ENCODE results near the gene BEAN1.

BEAN1 gene

DNA sequence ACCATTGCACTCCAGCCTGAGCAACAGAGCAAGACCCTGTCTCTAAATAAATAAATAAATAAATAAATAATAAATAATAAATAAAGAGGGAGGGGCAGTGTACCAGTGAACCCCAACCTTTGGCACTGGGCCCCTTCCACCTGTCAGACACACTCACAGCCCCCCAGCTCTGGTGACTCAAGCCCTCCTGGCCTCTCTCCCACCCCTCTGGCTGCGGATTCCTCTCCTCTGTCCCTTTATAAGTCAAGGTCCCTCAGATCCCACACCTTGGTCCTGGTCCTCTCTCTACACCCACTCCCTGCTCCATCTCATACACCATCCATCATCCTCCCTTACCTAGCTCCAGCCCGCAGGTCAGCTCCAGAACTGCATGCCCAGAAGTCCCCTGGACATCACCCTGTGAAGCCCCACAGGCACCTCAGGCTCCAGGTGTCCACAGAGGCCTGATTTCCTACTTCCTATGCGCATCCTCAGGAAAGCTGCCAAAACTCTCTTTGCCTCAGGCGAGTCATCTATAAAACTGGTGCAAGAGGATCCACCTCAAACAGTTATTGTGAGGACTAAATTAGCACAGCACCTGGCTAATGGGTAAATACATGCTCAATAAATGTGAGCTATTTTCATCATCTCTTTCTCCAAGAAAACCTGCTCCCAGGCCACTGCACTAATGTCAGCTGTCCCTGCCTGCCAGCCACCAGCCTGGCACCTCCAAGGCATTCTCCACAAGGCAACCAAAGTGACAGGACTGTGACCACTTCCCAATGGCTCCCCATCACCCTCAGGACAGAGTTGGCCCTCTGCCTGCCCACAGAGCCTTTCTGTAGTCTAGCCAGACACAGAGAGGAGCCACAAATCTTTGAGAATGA, 46.8 kb downstream of the BEAN1 start:
- DNase-seq = no peak

DNA sequence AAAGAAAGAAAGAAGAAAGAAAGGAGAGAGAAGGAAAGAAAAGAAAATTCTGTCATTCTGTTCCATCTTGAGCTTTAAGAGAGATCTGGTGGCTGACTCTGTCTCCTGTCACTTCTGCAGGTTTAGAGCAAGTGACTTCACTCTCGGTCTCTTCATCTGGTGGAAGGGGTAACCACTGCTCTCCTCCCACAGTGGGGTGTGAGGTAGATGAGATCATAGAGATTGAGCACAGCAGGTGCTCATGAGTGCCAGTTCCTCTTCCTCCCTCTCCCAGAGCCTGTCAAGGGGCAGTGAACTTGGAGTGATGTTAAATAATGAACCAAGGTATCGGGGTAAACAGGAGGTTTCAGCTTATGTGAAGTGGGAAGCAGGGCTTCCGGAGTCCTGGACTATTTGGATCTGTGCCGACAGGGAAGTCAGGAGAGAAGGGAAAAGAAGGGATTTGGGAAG, 47.7 kb downstream of the BEAN1 start:
- DNase-seq = peak; percentile 46

DNA sequence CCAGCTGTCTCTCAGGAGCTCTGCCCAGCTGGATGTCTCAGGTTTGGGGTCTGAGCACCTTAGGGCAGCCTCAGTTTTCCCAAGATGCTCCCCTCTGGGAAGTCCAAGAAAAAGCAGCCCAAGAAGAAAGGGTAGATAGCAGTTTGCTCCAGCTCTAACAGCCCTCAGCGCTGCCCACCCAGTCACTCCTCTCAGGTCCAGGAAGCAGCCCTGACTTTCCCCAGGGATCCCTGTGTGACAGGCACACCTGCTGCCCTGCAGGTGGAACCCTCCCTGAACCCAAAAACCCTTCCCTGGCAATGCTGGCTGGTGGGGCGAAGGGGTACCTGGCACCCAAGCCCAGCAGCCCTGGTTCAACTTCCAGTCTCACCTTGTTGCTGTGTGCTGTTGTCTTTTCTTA, 48.1 kb downstream of the BEAN1 start:
- DNase-seq = peak; percentile 41

DNA sequence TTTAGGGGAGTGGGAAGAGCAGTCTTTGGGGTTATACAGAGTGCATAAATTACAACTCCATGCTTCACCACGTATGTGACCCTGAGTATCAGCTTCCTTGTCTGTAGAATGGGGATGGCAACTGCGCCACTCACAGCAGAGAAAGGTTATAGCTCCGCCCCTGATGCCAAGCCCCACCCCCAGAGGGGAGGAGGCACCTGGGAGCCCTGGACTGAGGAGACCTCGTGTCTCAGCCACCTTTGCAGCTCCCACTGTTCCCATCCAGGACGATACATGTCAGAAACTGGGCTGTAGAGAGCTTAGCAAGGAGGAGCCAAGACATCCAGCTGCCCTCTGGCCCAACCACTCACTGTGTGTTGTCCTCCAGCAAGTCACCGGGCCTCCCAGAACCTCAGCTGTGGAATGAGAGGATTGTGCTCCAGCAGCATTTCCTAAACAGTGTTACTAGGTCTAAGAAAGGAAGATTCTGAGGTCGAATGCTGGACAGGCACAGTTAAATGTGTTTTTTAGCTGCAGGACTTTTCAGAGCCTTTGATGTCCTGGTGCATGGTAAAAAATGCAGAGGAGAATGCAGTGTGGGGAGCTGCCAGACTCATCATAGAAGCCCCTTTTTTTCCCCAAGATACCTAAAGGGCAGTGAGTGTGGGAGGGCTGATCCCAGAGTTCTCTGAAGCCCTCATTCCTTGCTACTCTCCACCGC, 49.4 kb downstream of the BEAN1 start:
- no peak for DNase-seq

DNA sequence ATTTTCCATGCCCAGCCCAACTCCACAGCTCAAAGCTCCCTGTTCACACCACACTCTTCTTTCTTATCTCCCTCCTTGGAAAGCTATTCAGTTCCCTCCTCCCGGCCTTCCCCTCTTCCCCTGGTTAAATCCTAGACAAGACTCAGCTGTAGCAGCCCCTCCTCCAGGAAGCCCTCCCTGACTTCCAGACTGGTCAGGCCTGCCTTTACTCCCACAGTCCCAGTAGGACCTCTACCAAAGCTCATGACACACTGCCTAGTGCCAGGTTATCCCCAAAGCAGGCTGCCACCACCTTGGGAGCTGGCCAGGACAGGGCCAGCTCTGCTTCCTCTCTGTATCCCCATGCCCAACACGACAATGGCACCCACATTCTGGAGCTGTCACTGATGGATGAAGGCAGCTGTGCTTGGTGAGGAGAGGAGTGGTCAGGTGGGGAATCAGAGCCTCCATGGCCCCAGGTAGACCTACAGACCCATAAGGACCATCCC, 50.0 kb downstream of the BEAN1 start:
- DNase-seq = no peak

DNA sequence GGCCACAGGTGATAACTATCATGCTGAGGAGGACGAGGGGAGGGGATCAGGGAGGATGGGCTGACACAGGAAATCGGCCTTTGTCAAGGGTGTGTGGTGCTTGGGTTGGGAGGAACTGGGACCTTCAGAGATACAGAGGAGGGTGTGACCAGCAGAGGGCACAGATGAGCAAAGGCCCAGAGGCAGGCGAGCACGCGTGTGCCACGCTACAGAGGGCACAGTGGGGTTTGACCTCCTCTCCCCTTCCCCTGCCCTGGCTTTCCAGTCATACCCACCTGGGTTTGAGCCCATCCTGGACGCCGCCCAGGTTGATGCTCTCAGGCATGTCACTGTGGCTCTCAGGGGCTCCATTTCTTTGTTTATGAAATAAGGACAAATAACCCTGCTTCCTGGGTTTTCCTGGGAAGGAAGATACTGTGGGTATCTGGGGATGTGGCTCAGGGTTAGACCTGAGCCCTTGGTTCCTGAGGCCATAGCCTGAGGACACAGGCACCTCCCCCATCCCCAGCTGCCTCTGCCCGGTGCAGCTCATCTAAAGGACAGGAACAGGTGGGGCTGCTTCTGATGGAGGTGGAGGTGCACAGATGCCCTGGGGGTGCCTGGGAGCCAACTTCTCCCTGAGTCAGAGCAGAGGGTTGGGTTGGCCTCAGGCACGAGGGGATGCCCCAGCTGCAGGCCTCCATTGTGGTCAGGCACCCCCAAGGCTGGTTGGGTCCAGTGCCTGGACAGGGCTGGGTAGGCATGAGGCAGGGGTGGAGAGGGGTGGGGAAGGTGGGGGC, 51.8 kb downstream of the BEAN1 start:
- DNase-seq = peak; percentile 36

DNA sequence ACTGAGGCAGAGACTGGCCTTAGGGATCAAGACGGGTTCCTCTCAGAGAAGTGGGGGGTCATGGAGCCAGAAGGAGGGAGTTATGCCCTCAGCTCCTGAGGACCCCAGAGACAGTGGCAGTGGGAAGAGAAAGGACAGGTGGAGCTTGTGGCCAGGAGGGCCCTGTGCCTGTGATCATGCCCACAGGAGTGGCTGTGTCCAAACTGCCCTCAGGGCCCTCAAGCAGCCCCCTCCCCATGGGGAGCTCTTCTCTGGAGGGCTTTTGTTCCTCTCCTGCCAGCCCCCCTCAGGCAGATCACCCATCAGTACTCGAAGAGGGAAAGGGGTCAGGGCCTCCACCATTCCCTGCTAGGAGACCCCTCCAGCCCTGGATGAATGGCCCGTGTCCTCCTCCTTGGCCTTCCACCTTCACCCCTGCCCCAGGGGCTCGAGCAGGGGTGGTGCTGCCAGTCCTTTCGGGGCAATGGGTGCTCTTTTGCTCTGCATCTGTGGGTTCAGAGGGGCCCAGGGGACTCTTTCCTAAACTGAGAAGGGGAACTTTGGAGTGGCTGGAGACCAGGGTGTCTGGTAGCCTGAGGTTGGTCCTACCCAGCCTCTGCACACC, 52.7 kb downstream of the BEAN1 start:
- DNase-seq = no peak

DNA sequence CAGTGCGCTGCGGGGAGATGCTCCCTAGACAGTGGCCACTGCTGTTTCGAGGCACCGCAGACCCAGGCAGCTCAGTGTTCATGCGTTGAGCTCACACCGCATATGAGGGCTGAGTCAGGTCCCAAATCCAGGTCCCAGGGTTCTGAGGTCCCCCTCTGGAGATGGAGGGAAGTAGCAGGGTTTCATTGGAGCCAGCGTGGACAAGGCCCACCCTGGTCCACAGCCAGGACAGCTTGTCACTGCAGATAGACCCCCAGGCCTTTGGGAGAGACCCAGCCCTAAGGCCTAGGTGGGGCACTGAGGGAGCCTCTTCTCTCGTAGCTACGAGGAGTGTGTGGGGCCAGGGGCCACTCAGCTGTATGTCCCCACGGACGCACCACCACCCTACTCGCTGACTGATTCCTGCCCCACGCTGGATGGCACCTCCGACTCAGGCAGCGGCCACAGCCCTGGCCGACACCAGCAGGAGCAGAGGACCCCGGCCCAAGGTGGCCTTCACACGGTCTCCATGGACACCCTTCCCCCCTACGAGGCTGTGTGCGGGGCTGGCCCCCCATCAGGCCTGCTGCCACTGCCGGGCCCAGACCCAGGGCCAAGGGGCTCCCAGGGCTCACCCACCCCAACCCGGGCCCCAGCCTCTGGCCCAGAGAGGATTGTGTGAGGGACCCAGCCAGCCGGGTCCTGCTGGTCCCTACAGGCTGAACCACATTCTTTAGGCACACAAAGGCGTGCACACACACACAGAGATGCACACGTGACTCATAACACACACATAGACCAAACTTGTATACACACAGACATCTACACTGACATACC, 53.4 kb downstream of the BEAN1 start:
- DNase-seq = no peak

DNA sequence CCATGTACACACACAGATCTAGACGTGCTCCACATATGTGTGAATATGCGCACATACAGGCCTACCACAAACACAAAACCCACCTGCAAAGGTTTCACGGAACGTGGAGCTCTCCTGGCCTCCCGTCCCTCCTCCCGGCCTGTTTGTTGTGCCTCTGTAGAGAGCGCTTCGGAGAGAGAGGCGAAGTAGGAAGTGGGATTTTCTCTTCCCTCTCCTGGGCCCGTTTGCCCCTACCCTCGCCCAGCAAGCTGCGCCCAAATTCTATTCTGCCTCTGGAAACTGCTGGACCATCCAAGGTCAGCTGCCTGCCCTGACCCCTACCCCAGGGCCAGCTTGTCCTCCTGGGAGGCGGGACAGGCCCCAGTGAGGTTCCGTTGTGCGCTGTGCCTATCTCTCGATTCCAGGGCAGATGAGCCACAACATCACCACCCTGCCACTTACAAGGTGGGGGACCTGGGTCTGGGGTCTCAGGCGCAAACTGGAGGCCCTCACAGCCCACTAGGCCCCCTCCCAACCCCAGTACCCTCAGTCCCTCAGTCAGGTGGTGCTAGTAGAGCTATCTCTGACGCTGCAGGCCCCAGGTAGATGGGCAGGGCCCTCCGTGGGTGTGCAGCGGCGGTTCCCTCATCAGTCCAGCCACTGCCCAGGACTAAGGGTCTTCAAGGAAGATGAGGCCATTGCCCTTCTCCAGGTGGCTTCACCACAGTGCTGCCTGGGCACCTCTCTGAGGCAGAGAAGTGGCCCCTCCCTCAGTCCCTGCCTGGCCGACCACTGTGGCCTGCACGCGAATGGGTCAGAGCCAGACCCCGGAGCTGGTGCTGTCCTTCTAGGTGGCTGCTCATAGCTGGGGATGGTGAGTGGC, 54.2 kb downstream of the BEAN1 start:
- no peak for DNase-seq

DNA sequence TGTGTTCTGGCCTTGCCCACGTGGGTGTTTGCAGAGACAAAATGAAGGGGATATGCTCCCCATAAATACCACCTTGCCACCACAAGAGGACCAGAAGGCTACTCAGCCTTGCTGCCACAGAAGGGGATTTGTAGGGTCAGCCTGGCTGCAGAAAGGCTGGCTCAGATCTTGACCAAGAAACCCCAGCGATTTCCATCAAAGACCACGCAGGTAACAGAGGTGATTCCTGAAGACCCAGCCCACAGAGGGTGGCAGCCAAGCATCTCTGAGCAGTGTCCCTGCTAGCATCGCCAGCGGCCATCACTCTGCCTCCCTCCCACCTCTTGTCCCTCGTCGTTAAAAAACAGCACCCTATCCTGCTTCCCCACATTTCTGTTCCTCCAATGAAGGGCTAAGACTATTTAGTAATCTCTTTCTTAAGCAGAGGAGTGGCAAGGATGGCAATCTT, 54.9 kb downstream of the BEAN1 start:
- DNase-seq = no peak

DNA sequence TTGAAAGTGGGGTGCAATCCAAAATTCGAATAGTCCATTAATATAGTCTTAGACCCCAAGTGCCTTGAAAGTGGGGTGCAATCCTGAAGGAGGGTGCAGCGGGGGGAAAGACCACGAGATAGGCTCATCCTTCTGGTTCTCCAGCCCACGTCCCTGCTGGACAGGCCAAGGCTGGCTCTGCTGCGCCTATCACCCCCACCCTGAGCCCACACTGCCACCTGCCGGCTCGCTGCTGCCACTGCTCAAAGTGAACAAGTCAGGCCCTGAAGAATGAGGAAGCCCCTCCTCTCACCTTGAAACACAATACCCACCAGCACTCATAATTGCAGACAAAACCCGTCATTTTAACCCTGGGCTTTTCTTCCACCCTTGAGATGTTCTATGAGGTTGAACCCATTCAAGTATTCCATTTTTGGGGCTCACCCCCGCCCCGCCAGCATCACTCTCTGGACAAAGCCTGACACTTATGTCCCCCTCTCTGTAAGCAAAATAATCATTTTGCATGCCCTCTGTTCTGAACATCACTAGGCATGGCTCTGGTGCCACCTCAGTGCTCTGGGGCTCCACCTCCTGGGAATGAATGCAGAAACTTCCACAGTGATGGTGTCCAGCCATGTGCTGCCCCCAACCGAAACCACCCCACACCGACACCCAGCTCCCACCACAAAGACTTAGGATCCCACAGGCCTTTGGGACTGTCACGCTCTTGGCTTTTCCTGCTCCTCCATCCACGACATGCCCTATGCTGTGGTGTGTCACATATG, 56.8 kb downstream of the BEAN1 start:
- peak; percentile 71 for DNase-seq

DNA sequence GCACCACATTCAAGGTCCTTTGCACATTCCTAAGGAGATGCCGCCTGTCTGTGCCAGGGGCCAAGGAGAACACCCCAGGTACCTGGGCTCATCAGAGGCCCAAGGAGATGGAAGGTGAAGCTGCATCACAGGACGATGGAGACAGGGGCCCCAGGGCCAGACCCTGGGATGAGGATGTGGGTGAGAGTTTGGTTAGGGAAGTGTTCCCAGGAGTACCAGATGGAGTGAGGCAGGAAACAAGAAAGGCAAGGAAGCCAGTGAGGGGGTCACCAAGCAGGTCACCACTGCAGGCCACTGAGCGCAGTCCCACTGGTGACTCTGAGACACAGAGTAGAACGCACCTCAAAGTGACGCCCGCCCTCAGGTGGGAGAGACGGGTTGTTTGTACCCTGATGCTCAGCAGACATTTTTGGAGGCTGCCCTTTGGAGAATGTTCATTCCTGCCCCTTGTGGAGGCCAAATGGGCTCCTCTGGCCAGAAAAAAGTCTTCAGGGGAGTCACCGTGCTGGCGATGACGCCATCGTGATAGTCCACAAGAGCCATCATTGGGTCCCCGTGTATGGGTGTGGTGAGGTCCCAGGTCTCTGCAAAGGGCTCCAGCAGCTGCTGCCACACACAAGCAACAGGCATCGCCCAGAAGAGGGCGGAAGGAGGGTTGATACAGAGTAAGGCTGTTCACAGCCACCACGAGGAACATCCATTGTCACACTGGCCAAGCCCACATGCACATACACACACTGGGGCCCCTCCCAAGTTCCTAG, 57.5 kb downstream of the BEAN1 start:
- no peak for DNase-seq

DNA sequence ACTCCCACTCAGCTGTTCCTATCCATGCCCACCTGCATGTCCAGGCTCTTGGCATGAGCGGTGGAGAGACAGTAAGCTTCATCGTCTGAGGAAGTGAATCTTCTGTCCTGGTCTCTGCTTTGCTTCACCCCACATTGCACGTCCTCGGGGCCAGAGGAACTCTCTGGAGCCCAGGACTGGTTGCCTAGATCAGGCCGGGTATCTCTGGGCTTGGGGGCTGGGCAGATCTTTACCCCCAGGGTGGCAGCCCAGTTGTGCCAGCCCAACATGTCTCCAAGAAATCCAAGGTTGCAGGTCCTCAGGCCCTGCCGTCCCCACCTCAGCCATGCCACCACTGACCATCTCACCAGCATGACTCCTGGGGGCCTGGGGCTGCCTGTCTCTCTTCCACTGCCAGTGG, 58.3 kb downstream of the BEAN1 start:
- DNase-seq = no peak

DNA sequence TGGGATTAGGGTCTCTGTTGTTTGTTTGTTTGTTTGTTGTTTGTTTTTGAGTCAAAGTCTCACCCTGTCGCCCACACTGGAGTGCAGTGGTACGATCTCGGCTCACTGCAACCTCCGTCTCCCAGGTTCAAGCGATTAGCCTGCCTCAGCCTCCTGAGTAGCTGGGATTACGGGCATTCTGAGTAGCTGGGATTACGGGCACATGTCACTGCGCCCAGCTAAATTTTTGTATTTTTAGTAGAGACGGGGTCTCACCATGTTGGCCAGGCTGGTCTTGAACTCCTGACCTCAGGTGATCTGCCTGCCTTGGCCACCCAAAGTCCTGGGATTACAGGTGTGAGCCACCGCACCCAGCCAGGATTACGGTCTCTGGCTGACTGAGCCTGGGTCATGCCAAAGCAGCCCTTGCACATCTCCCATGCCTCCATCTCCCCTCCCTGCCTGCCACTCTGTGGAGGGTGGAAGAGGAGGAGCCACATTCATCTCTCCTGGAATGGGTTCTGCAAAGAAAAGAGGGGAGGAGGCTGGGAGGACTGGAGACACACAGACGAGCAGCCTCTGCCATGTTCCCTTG, 59.2 kb downstream of the BEAN1 start:
- no peak for DNase-seq

DNA sequence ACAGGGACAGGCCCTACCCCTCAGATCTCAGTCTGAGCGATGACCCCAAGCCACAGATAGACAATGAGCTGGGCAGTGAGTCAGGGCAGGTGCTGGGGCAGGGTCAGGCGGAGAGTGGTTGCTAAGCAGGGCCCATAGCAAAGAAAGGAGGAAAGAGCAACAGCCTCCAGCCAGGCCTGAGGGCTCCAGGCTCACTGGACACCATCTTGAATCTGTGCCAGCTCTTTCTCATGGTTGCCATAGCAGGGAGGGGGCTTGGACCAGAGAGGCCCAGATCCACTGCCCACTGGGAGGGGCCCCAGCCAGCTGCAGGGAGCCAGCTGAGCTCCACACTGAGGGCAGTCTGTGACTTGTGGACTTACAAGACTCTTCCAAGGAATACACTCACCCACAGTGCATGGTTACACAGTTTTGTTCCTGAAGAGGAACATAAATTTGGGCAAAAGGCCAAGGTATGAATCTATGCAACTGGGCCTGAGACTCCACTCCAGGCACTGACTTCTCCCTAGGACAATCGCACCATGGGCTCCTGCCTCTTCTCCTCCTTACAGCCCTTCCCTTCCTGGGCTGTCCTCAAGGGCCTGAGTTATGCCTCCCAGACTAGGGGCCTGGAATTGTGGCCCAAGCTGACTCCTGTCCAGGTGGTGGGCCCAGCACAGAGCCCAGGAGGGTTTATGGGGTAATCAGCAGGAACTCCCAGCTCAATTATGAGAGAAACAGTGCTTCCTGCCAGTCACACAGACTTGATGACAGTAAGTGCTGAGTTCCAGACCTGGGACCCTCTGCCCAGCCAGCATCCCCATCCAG, 59.9 kb downstream of the BEAN1 start:
- DNase-seq = no peak

DNA sequence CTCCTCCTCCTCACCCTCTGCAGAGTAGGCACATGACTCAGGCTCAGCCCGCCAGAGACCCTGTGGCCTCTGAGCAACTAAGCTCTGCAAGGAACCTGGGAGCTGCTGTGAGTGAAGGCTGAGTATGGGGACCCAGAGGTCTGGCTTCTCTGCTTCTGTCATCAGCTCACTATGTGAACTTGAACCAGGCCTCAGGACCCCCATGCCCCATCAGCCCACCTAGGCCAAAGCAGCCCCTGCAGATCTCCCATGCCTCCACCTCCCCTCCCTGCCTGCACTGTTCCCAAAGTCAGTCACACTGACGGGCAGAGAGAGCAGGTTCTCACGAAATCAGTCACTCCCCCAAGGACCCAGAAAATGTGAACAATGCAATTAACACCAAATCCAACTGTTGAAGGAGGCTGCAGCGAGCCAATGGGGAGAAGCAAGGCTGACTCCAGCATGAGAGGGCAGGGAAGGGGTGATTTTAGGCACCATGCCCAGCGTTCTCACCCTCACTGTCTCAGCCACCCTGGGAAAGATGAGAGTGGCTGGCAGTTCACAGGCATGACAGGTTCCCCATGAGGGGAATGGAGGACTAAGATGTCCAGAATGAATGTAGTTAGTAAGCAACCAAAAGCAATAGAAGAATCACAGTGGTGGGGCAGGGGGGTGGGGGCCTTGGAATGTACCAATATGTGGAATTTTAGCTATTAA, 60.6 kb downstream of the BEAN1 start:
- DNase-seq = no peak

DNA sequence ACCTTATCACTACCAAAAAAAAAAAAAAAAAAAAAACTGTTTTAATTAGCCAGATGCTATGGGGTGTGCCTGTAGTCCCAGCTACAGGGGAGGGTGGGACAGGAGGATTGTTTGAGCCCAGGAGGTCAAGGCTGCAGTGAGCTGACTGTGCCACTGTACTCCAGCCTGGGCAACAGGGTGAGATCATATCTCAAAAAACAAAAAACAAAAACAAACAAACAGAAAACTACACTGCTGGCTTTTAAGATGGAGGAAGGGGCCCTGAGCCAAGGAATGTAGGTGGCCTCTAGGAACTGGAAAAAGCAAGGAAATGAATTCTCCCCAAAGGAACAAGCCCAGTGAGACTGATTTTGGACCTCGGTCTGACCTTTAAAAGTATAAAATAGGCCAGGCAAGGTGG, 61.4 kb downstream of the BEAN1 start:
- DNase-seq = no peak
